ENCODE data around the gene MRM2. TPM values are rescaled to one million over a fixed set of nuclear protein-coding genes. Genes with fewer than 3 reads are reported as not detected.

MRM2 gene
- total RNA-seq, 1 donor from 2014 or later = 25.3 TPM

DNA sequence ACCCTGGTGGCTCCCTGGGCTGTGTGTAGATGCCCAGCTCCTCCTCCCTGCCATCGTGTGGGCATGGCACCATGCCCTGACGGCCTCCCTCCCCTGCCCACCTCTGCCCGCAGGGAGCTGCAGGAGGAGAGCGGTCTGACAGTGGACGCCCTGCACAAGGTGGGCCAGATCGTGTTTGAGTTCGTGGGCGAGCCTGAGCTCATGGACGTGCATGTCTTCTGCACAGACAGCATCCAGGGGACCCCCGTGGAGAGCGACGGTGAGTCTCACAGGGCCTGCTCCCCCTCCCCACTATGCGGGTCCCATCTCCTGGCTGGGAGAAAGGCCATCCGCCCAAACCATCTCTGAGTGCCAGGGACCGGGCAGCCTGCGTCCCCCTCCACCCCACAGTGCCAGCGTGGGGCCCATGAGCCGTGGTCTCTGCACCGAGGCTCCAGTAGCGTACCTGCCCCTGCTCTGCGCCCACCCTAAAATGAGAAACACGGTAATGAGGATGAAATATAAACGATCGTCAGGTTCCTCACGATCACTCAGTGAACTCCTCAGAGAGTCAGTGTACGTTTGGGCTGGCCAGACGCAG, 7.8 kb upstream of the MRM2 start:
- Mint-ChIP-seq H3K27me3 (ENCODE audit: low read depth) (no peaks in the 10 kb centered on the region), H3K9me3 (no peaks in the 10 kb centered on the region), H3K36me3 (peaks cover 6% of the 10 kb centered on the region), H3K4me3 (no peak overlapping the region), H3K4me1 (peaks cover 5% of the 10 kb centered on the region), H3K27ac (no peak overlapping the region)
- TF ChIP-seq, protein P1, sequence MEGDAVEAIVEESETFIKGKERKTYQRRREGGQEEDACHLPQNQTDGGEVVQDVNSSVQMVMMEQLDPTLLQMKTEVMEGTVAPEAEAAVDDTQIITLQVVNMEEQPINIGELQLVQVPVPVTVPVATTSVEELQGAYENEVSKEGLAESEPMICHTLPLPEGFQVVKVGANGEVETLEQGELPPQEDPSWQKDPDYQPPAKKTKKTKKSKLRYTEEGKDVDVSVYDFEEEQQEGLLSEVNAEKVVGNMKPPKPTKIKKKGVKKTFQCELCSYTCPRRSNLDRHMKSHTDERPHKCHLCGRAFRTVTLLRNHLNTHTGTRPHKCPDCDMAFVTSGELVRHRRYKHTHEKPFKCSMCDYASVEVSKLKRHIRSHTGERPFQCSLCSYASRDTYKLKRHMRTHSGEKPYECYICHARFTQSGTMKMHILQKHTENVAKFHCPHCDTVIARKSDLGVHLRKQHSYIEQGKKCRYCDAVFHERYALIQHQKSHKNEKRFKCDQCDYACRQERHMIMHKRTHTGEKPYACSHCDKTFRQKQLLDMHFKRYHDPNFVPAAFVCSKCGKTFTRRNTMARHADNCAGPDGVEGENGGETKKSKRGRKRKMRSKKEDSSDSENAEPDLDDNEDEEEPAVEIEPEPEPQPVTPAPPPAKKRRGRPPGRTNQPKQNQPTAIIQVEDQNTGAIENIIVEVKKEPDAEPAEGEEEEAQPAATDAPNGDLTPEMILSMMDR (IDR thresholded peaks at IDR 0.05; ENCODE audit: unreplicated experiment) = no peak
- no peak for DNase-seq (ENCODE audit: low spot score in 2 of 2, unreplicated experiment in 2 of 2)

DNA sequence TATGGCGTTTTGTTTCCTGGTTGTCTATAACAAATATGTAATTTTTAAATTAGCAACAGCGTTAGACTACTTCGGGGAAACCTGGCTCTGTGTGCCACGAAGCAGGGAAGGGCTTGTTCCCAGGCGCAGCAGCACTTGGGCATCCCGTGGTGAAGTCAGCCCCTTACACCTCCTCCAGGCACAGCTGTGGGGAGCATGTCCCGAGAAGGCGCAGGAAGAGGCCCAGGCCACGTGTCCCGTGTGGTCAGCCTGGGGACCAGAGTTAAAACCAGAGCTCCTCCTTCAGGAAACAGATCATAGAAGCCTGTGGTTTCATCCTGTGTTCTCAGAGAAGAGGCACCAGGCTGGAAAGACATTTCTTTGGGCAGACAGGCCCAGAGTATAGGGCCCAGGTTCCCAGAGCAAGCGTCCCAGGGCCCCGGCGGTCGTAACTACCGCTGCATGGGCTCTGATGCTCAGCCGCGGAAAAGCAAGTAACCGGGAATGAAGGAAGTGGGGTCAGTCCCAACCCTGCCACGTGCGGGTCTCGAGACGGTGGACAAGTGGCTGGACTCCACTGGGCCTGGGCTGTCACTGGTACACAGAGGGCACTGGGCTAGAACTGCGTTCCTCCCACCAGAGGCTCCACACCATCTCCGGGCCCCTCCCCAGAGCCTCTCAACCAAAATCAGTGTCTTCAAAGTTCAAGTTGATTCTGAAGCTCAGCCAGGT, 7.1 kb upstream of the MRM2 start:
- H3K4me1 Mint-ChIP-seq = peaks cover 5% of the 10 kb centered on the region
- H3K27ac Mint-ChIP-seq = peak overlapping the region; percentile 80

DNA sequence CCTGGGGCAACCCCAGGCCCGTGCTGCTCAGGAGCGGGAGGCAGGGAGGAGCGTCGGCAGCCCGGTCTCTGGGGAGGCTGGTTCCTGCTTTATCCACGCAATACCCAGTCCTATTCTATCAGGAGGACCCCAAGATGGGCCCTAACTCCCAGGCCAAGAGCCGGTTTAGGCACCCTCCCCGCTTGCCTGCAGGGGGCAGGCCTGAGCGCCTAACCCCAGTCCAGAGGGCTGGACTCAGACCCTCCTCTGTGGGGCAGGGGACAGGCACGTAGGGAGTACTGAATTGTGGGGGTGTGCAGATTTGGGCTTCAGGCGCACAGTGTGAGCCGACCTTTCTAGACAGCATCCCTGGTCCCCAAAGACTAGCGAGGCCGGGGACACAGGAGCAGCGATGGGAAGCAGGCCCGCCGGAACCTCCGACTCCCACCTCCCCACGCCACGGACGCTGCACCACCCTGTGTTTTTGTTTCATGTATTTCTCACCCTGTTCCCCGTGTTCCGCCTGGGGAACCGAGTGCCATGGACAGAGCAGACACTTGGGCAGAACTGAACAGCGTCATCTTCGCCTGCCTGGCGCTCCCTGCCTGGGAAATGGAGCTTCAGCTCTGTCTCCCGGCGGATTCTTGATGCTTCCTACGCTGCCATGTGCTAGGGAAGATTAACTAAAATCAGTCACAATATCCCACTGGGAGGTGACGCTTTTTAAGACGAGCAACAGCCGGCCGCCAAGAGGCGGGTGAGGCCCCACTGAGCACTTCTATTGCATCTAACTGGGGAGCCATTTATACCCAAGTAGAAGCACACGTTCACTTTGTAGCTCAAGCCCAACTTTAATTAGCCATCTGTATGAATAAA, 5.4 kb upstream of the MRM2 start:
- TF ChIP-seq, protein P1 (IDR thresholded peaks at IDR 0.05; ENCODE audit: unreplicated experiment) = peak; percentile 64
- no peak for DNase-seq (ENCODE audit: low spot score in 2 of 2, unreplicated experiment in 2 of 2)
- no peak overlapping the region for H3K27ac Mint-ChIP-seq
- no peaks in the 10 kb centered on the region for H3K27me3 Mint-ChIP-seq (ENCODE audit: low read depth)
- peaks cover 11% of the 10 kb centered on the region for H3K4me1 Mint-ChIP-seq
- H3K9me3 Mint-ChIP-seq = no peaks in the 10 kb centered on the region
- H3K36me3 Mint-ChIP-seq = peaks cover 6% of the 10 kb centered on the region
- H3K4me3 Mint-ChIP-seq = no peak overlapping the region

More for the DNA sequence above, 7.1 kb upstream of the MRM2 start:
- TF ChIP-seq, protein P1 (IDR thresholded peaks at IDR 0.05; ENCODE audit: unreplicated experiment) = no peak
- no peaks in the 10 kb centered on the region for H3K27me3 Mint-ChIP-seq (ENCODE audit: low read depth)
- no peak for DNase-seq (ENCODE audit: low spot score in 2 of 2, unreplicated experiment in 2 of 2)
- H3K4me3 Mint-ChIP-seq = no peak overlapping the region
- H3K9me3 Mint-ChIP-seq = no peaks in the 10 kb centered on the region
- peaks cover 6% of the 10 kb centered on the region for H3K36me3 Mint-ChIP-seq

DNA sequence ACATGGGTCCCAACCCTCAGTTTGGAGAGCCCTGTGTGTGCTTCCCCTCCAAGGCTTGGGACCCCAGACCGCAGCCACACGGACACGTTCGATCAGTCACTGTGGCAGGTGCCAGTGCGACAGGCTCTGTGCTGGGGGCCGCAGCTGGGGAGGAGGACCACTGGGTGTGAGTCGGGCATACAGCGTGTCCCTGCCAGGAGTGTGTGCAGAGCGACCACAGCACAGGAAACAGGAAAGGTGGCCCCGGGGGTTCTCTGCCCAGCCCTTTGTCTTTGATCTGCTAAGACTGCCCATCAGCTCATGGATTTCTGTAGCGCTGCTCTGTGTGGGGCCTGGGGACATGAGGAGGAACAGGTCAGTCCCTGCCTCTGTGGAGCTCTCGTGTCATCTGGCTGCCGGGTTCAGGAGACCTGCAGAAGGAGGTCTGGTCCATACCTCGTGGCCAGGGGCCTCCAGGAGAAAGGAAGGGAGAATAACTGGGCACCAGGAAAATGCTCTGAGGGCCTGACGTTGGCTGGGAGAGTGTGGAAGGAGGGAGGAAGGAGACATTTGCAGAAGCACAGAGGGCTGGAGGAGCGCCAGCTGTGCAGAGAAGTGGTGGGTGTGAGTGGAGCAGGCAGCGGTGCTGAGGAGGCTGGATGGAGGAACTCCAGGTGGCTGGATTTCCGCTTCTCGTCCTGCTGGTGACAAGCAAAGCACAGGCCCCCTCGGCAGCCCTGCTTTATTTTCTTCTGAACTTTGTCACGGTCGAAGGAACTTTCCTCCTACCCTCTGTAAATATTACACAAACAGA, 4.1 kb upstream of the MRM2 start:
- Mint-ChIP-seq H3K4me1 (peaks cover 13% of the 10 kb centered on the region), H3K36me3 (peaks cover 6% of the 10 kb centered on the region), H3K4me3 (no peak overlapping the region), H3K9me3 (no peaks in the 10 kb centered on the region), H3K27me3 (ENCODE audit: low read depth) (no peaks in the 10 kb centered on the region), H3K27ac (no peak overlapping the region)
- DNase-seq (ENCODE audit: low spot score in 2 of 2, unreplicated experiment in 2 of 2) = no peak
- TF ChIP-seq, protein P1 (IDR thresholded peaks at IDR 0.05; ENCODE audit: unreplicated experiment) = no peak

DNA sequence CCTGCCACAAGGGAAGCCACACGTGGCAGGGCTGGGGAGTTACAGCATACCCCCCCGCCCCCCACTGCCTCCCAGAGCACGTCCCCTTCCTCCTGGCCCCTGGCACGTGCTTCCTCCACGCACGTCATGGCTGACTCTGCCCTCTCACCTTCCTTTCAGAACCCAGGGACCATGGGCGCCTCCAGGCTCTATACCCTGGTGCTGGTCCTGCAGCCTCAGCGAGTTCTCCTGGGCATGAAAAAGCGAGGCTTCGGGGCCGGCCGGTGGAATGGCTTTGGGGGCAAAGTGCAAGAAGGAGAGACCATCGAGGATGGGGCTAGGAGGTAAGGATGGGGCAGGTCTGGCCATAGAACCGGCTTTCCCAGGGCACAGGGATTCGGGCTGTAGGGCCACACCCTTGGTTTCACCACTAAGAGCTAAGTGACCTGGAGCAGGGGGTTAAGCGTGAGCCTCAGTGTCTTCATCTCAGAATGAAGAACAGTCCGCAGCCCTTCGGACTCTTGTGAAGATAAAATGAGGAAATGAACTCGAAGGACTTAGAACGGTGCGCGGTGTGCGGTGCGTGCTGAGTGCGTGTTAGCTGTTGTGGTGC, 2.5 kb upstream of the MRM2 start:
- Mint-ChIP-seq H3K36me3 (peaks cover 4% of the 10 kb centered on the region), H3K4me3 (no peak overlapping the region), H3K4me1 (peaks cover 13% of the 10 kb centered on the region), H3K27ac (no peak overlapping the region), H3K9me3 (no peaks in the 10 kb centered on the region), H3K27me3 (ENCODE audit: low read depth) (no peaks in the 10 kb centered on the region)
- DNase-seq (ENCODE audit: low spot score in 2 of 2, unreplicated experiment in 2 of 2) = no peak
- TF ChIP-seq, protein P1 (IDR thresholded peaks at IDR 0.05; ENCODE audit: unreplicated experiment) = no peak
